Hepatocyte (in vitro differentiated cells): ENCODE results near the gene DYRK4. TPM values are rescaled to one million over a fixed set of nuclear protein-coding genes. Genes with fewer than 3 reads are reported as not detected.

Source experiments
- DNase-seq: peaks from one replicate; pipeline ENCODE4 v3.0.0-alpha.2; 2016; ENCODE audit warnings: low spot score
- H2AFZ ChIP-seq: fragments of 200-600 bp; sonication (generic); 2 replicates; pipeline ENCODE4 v1.6.0; 2016; ENCODE audit warnings: antibody characterized with exemption, mild to moderate bottlenecking
- H3K27ac ChIP-seq: fragments of 200-600 bp; sonication (generic); 2 replicates; pipeline ENCODE4 v1.5.1; 2016; ENCODE audit warnings: mild to moderate bottlenecking
- H3K27me3 ChIP-seq: fragments of 200-600 bp; sonication (generic); 2 replicates; pipeline ENCODE4 v1.6.1; 2016
- H3K36me3 ChIP-seq: fragments of 200-600 bp; sonication (generic); replicated peaks from 2 replicates; pipeline ENCODE4 v1.5.1; 2016; ENCODE audit warnings: low read depth; ENCODE audit not compliant: insufficient read depth
- H3K4me1 ChIP-seq: fragments of 200-600 bp; sonication (generic); 2 replicates; pipeline ENCODE4 v1.5.1; 2016; ENCODE audit warnings: mild to moderate bottlenecking, moderate library complexity; ENCODE audit not compliant: insufficient read depth
- H3K4me2 ChIP-seq: fragments of 200-600 bp; sonication (generic); 2 replicates; pipeline ENCODE4 v1.6.0; 2016
- H3K4me3 ChIP-seq: fragments of 200-600 bp; sonication (generic); 2 replicates; pipeline ENCODE4 v1.5.1; 2016; ENCODE audit warnings: mild to moderate bottlenecking
- H3K79me2 ChIP-seq: fragments of 200-600 bp; sonication (generic); 2 replicates; pipeline ENCODE4 v1.6.0; 2017; ENCODE audit warnings: mild to moderate bottlenecking
- H3K9me2 ChIP-seq: fragments of 200-600 bp; sonication (generic); replicated peaks from 2 replicates; pipeline ENCODE4 v1.6.0; 2017; ENCODE audit warnings: mild to moderate bottlenecking; ENCODE audit not compliant: insufficient read depth
- H3K9me3 ChIP-seq: fragments of 200-600 bp; sonication (generic); 2 replicates; pipeline ENCODE4 v1.5.1; 2016; ENCODE audit warnings: low read depth, mild to moderate bottlenecking
- H4K20me1 ChIP-seq: fragments of 200-600 bp; sonication (generic); 2 replicates; pipeline ENCODE4 v1.6.0; 2016; ENCODE audit warnings: mild to moderate bottlenecking; ENCODE audit not compliant: insufficient read depth, poor library complexity, severe bottlenecking
- EZH2 ChIP-seq: fragments of 200-600 bp; sonication (generic); IDR thresholded peaks from 2 replicates; pipeline ENCODE4 v1.6.1; 2016; ENCODE audit warnings: antibody characterized with exemption, mild to moderate bottlenecking, borderline replicate concordance
- EZH2phosphoT487 ChIP-seq: fragments of 200-600 bp; sonication (generic); IDR thresholded peaks from one replicate; pipeline ENCODE4 v1.6.1; 2018; ENCODE audit warnings: antibody characterized with exemption, mild to moderate bottlenecking, low read depth, moderate library complexity; ENCODE audit not compliant: unreplicated experiment, severe bottlenecking
- WGBS: methylation state at CpG from one replicate; pipeline ENCODE4 v1.1.6; 2016; ENCODE audit warnings: low lambda C conversion rate; ENCODE audit errors: missing lambda C conversion rate; 5-methylcytosine and 5-hydroxymethylcytosine counted together
- polyA plus RNA-seq: library from polyadenylated mRNA; unstranded; fragments of >200 nt; fragmentation: Nextera tagmentation; extraction: Ambion mirVana; gene quantifications from 2 replicates; pipeline ENCODE4 v1.2.1, GENCODE V29; 2016
- total RNA-seq: library from RNA; depleted of rRNA; stranded (reverse); fragments of >200 nt; gene quantifications from 2 replicates; pipeline ENCODE4 v1.2.3, GENCODE V29; 2014
- TF ChIP-seq, protein P1 (sequence below): fragments of 200-600 bp; sonication (generic); IDR thresholded peaks from 2 replicates; pipeline ENCODE4 v1.5.1; 2016; ENCODE audit warnings: antibody characterized with exemption, mild to moderate bottlenecking; ENCODE audit not compliant: poor library complexity

Gene DYRK4
- total and polyA plus RNA-seq, 2 experiments from 2014 or later = 34.1 to 50.3 TPM

DNA sequence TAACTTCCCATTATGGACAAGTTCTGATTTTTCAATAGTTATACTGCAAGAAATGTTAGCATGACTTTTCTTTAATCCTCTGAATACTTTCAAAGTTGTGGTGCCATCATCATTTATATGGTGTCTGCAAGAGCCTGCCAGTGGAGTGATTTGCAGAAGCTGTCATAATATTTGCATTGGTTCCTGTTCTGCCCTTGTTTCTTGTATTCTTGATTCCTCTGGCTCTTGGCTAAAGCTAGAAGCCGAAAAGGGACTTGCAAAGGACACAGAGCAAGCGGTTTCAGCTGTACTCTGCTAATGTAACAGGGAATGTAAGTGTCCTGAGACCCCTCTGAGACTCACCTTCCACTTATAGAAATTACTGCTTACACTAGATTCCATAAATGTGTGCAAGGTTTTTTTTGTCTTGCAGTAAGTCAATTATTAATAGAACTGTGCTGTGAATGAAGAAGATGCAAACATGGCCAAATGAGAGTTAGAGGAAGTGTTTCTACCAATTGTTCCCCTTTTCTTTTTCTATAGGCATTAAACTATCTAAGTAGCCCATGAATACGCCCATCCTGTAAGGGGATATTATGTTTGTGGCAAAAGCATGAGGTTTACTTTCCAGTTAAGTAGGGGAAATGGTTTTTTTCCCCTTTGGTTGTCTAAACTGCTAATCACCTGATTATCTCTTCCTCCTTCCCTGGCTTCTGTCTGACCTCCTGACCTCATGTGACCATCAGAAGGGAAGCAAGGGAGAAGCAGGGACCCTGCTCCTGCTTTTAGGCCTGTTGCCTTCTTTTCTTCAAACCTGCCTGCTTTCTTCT lies 5.3 kb downstream of the DYRK4 start:
- Histone ChIP-seq H3K9me2 (no peaks in the 10 kb centered on the region), H3K4me2 (no peak overlapping the region), H3K4me1 (no peaks in the 10 kb centered on the region), H4K20me1 (no peaks in the 10 kb centered on the region), H3K9me3 (no peaks in the 10 kb centered on the region), H2AFZ (no peak overlapping the region), H3K4me3 (no peak overlapping the region), H3K27me3 (no peaks in the 10 kb centered on the region), H3K27ac (no peak overlapping the region), H3K79me2 (no peaks in the 10 kb centered on the region), H3K36me3 (no peaks in the 10 kb centered on the region)
- TF ChIP-seq, protein P1, sequence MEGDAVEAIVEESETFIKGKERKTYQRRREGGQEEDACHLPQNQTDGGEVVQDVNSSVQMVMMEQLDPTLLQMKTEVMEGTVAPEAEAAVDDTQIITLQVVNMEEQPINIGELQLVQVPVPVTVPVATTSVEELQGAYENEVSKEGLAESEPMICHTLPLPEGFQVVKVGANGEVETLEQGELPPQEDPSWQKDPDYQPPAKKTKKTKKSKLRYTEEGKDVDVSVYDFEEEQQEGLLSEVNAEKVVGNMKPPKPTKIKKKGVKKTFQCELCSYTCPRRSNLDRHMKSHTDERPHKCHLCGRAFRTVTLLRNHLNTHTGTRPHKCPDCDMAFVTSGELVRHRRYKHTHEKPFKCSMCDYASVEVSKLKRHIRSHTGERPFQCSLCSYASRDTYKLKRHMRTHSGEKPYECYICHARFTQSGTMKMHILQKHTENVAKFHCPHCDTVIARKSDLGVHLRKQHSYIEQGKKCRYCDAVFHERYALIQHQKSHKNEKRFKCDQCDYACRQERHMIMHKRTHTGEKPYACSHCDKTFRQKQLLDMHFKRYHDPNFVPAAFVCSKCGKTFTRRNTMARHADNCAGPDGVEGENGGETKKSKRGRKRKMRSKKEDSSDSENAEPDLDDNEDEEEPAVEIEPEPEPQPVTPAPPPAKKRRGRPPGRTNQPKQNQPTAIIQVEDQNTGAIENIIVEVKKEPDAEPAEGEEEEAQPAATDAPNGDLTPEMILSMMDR = no peak
- TF ChIP-seq EZH2 = no peak
- no peak for TF ChIP-seq EZH2phosphoT487
- no peak for DNase-seq
- WGBS = 86% methylated on average over 3 of the region's 3 CpGs

DNA sequence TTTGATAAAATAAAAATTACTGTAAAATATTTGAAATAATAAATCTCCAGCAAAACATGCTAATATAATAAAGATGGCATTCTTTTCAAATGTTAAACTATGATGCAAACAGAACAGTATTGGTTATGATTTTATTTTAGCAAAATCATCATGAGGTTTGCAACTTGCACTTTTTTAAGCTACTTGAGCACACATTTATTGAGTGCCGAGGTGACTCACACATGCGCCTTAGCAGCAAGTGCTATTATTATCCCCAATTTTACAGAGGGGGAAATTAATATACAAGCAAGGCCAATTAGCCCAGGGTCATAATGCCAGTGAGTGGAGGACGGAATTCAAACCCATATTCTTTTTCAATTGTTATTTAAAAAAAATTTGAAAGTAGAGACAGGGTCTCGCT lies 7.3 kb downstream of the DYRK4 start:
- no peaks in the 10 kb centered on the region for H3K9me2 ChIP-seq
- H2AFZ ChIP-seq = no peak overlapping the region
- H3K36me3 ChIP-seq = no peaks in the 10 kb centered on the region
- H3K4me2 ChIP-seq = no peak overlapping the region
- no peak overlapping the region for H3K4me3 ChIP-seq
- no peaks in the 10 kb centered on the region for H3K27me3 ChIP-seq
- no peak overlapping the region for H3K27ac ChIP-seq
- no peaks in the 10 kb centered on the region for H3K4me1 ChIP-seq
- TF ChIP-seq, protein P1 = no peak
- no peak for TF ChIP-seq EZH2phosphoT487
- TF ChIP-seq EZH2 = no peak
- H4K20me1 ChIP-seq = no peaks in the 10 kb centered on the region
- WGBS = 95% methylated on average over 4 of the region's 4 CpGs
- no peak for DNase-seq
- no peaks in the 10 kb centered on the region for H3K79me2 ChIP-seq
- no peaks in the 10 kb centered on the region for H3K9me3 ChIP-seq

DNA sequence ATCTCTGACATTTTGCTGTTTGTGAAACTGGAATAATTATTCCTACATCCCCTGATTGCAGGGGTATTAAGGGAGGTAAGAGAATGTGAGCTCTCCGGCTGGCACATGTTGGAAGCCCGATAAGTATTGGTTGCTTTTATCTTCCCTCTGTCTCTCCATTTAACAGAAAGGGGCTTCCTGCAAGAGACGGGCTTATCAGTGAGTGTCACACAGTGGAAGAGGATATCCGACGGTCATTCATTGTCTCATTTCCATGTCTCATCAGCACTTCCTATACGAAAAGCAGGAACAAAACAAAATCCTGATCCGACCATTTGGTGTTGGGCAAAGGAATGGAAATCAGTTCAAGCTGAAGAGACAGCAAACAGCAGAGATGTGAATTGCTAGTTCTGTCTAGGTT lies 10.7 kb downstream of the DYRK4 start:
- no peaks in the 10 kb centered on the region for H3K9me2 ChIP-seq
- H4K20me1 ChIP-seq = no peaks in the 10 kb centered on the region
- no peaks in the 10 kb centered on the region for H3K79me2 ChIP-seq
- TF ChIP-seq EZH2phosphoT487 (no peak), EZH2 (no peak)
- TF ChIP-seq, protein P1 = no peak
- no peaks in the 10 kb centered on the region for H3K9me3 ChIP-seq
- H3K36me3 ChIP-seq = no peaks in the 10 kb centered on the region
- 77% methylated on average over 7 of the region's 7 CpGs for WGBS
- H3K27me3 ChIP-seq = no peaks in the 10 kb centered on the region
- DNase-seq = no peak
- H3K4me3 ChIP-seq = no peak overlapping the region
- no peaks in the 10 kb centered on the region for H3K4me1 ChIP-seq
- H3K4me2 ChIP-seq = no peak overlapping the region
- no peak overlapping the region for H3K27ac ChIP-seq
- H2AFZ ChIP-seq = no peak overlapping the region
